Mucosa of stomach (tissue), 1 donor: Measurements from ENCODE around the gene C1orf122.

Experiments
- H3K27me3 ChIP-seq: one replicate; pipeline ENCODE4 v1.7.0; 2013; ENCODE audit warnings: mild to moderate bottlenecking, low read length; ENCODE audit not compliant: control insufficient read depth, insufficient read depth
- H3K36me3 ChIP-seq: one replicate; pipeline ENCODE4 v1.7.0; 2013; ENCODE audit warnings: low read length; ENCODE audit not compliant: control insufficient read depth, insufficient read depth
- H3K4me1 ChIP-seq: one replicate; pipeline ENCODE4 v1.7.0; 2013; ENCODE audit warnings: mild to moderate bottlenecking, low read length; ENCODE audit not compliant: control insufficient read depth, insufficient read depth
- H3K4me3 ChIP-seq: one replicate; pipeline ENCODE4 v1.7.0; 2013; ENCODE audit warnings: low read length
- H3K9ac ChIP-seq: one replicate; pipeline ENCODE4 v1.7.0; 2013; ENCODE audit warnings: mild to moderate bottlenecking, low read length, moderate library complexity
- H3K9me3 ChIP-seq: one replicate; pipeline ENCODE4 v1.7.0; 2013; ENCODE audit warnings: mild to moderate bottlenecking, low read length, moderate library complexity; ENCODE audit not compliant: control insufficient read depth
- donor health status: Pancreatic carcinoma.

The C1orf122 gene

DNA sequence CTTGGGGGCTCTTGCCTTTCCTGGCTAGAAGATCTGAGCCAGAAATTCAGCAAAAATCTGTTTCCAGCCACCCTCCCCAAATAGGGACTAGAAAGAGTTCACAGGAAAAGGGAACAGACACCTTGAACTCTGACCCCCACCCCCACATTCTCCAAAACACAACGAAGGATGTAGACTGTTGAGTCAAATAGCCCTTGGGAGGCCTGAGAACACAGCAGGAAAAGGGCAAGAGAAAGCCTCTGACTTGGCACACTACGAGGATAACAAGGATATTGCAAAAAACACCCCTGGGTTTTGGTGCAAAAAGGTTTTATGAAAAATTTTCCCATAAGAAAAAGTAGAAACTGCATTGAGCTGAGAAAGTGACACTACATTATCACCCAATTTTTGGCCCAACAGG is 2.4 kb downstream of the C1orf122 start:
- Histone ChIP-seq H3K27me3 (no peaks in the 10 kb centered on the region), H3K9me3 (no peaks in the 10 kb centered on the region), H3K4me3 (no peak overlapping the region), H3K9ac (no peak overlapping the region), H3K36me3 (peaks cover 11% of the 10 kb centered on the region), H3K4me1 (peaks cover 7% of the 10 kb centered on the region)

DNA sequence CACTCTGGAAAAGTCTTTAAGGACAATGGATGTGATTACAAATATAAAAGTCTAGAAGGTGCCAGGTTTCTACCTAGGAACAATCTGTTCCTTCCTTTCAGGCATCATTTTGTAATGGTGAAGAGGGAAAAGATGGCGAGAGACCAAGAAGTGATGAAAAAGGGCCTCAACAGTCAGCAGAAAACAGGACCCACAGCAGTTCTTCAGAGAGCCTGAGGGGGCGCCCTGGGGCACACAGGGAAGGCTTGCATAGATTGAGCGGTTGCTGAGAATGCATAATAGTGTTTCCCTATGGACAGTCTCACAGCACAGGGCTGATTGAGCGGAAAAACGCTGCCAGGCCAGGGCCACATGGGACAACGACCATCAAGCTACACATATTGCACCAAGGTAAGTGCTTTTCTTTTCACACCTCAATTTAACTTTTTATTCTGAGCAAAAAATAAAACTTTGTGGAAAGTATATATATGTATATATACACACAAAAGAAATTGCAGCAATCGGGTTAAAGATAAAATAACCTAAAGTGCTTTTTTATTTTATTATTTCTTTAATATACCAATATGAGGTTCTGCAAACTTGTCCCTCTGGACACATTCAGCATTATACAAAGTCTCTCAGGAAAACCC is 3.6 kb downstream of the C1orf122 start:
- no peak overlapping the region for H3K9ac ChIP-seq
- H3K36me3 ChIP-seq: peaks cover 9% of the 10 kb centered on the region
- no peak overlapping the region for H3K4me3 ChIP-seq
- H3K9me3 ChIP-seq: no peaks in the 10 kb centered on the region
- peaks cover 7% of the 10 kb centered on the region for H3K4me1 ChIP-seq
- no peaks in the 10 kb centered on the region for H3K27me3 ChIP-seq

DNA sequence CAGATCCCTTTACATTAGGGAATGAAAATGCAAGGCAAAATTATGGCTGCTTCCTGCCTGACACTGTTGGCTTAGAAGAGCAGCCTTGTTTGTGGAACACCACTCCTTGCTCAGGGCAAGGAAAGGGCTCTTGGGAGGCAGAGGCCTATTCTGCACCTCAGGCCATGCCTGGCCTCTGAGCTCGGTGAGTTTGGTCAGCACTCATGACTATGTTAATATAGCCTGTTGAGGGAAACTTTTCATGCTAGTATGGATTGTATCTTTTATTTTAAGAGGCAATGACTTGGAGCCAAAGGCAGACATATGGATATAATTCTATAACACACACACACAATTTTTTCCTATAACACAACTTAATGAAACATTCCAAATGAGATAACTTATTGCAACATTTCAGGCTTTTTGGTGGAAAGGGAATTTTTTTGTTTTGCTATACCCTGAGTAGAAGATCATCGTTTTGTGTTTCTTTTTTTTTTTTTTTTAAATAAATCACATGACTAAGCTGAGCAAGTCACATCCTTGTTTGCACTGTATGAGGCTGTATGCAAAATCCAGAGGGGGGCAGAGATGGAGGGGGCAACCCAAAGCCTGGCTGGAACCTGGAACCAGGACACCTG is 6.0 kb downstream of the C1orf122 start:
- Histone ChIP-seq H3K36me3 (peaks cover 7% of the 10 kb centered on the region), H3K4me3 (no peak overlapping the region), H3K9ac (no peak overlapping the region), H3K4me1 (peaks cover 7% of the 10 kb centered on the region), H3K27me3 (no peaks in the 10 kb centered on the region), H3K9me3 (no peaks in the 10 kb centered on the region)

DNA sequence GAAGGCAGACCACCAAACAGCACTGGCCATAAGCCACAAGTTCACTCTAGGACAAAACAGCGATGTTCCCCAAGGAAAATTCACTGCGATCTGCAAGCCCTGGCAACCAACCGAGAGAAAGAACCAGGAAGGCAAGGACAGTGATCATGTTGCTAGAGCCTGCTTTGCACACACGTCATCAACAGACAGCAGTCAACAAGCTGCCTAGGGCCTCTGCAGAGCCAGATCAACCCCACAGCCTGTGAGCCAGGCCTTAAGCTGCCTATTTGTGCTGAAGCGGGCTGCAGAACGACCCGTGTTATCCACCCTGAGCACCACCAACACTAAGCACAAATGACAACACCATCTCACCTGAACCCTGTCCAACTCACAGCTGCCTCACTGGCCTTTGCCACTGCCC is 6.7 kb downstream of the C1orf122 start:
- no peaks in the 10 kb centered on the region for H3K27me3 ChIP-seq
- no peak overlapping the region for H3K4me3 ChIP-seq
- H3K9me3 ChIP-seq: no peaks in the 10 kb centered on the region
- H3K9ac ChIP-seq: no peak overlapping the region
- H3K36me3 ChIP-seq: peaks cover 7% of the 10 kb centered on the region
- peaks cover 1% of the 10 kb centered on the region for H3K4me1 ChIP-seq

DNA sequence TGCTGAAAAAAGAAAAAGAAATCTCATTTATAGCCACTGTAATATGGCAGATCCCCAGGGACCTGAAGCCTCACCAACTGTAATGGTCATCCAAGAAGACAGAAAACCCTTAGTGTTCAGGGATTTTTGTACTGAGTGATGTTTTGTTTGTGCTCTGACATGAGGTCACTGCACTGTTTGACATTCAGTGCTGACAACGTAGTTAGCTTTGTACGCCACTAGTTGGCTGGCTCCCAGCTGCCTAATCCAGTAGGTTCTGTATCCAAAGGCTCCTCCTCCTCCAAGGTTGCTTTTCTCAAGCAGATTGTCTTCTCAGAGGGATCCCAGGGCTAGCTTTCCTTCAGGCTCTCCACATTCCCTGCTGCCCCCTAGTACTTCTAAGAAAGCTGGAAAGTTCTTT is 9.9 kb downstream of the C1orf122 start:
- H3K9ac ChIP-seq: no peak overlapping the region
- H3K27me3 ChIP-seq: no peaks in the 10 kb centered on the region
- H3K36me3 ChIP-seq: peaks cover 7% of the 10 kb centered on the region
- no peak overlapping the region for H3K4me3 ChIP-seq
- no peaks in the 10 kb centered on the region for H3K9me3 ChIP-seq
- no peaks in the 10 kb centered on the region for H3K4me1 ChIP-seq

DNA sequence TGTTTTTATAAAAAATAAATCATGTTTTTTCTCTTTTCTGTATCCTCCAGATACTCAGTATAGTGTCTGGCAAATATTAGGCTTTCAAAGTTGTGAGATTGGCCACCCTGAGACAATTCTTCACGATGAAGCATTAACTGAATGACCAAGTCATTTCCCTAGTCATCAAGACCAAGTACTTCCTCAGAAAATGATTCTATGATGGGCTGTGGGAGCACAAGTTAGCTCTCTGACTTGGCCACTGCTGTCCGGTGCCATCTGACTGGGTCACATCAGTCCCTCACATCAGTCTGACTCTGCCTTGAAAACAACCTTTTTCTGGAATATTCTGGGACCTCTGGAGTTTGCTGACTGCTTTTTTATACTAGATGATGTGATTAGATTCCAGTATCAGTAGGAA is 13.9 kb downstream of the C1orf122 start:
- no peaks in the 10 kb centered on the region for H3K36me3 ChIP-seq
- no peak overlapping the region for H3K4me3 ChIP-seq
- no peaks in the 10 kb centered on the region for H3K27me3 ChIP-seq

DNA sequence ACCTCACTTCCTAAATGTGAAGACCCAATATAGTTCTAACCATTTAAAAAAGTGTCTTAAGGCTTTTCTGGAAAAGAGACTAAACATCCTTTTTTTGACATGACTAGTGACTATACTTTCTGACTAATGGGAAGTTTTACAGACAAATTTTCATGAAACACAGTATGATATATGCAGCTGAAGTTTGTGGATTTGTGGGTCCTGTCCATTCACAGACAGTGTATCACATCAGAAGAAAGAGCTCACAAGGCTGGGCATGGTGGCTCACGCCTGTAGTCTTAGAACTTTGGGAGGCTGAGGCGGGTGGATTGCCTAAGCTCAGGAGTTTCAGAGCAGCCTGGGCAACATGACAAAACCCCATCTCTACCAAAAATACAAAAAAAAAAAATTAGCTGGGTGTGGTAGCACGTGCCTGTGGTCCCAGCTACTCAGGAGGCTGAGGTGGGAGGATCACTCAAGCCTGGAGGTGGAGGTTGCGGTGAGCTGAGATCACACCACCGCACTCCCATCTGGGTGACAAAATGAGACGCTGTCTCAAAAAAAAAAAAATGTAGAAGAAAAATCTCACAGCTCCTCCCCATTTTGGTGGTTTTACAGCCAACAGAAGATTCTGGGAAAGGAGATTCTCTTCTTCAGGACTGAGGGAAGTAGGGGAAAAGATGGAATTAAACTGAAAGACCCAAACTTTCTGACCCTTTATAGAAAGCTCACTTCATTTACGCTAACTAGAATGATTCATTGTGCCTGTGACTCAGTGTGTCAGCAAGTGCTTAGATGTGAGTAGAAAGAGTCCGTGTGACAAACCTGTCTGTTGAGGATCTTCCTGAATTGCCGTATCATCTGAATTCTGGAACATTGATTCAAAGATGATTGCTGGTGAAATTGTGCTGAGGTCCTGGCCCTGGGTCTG is 15.6 kb downstream of the C1orf122 start:
- Histone ChIP-seq H3K27me3 (no peaks in the 10 kb centered on the region), H3K4me1 (no peaks in the 10 kb centered on the region), H3K4me3 (no peak overlapping the region), H3K9ac (no peak overlapping the region), H3K36me3 (no peaks in the 10 kb centered on the region), H3K9me3 (no peaks in the 10 kb centered on the region)

More for the DNA sequence above, 13.9 kb downstream of the C1orf122 start:
- no peak overlapping the region for H3K9ac ChIP-seq
- H3K4me1 ChIP-seq: no peaks in the 10 kb centered on the region
- no peaks in the 10 kb centered on the region for H3K9me3 ChIP-seq

DNA sequence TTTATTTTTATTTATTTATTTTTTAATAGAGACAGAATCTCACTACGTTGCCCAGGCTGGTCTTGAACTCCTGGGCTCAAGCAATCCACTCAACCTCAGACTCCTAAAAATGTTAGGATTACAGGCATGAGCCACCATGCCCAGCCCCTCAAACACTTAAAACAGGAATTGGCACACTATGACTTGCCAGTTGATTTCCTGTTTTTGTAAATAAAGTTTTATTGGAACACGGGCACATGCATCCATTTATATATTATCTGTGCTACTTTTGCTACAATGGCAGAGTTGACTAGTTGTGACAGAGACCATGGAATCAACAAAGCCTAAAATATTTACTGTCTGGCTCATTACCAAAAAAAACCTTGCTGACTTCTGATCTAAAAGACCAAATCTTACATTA is 16.4 kb downstream of the C1orf122 start:
- H3K9ac ChIP-seq: no peak overlapping the region
- no peaks in the 10 kb centered on the region for H3K27me3 ChIP-seq
- H3K36me3 ChIP-seq: no peaks in the 10 kb centered on the region
- H3K4me3 ChIP-seq: no peak overlapping the region
- H3K4me1 ChIP-seq: no peaks in the 10 kb centered on the region
- H3K9me3 ChIP-seq: no peaks in the 10 kb centered on the region

DNA sequence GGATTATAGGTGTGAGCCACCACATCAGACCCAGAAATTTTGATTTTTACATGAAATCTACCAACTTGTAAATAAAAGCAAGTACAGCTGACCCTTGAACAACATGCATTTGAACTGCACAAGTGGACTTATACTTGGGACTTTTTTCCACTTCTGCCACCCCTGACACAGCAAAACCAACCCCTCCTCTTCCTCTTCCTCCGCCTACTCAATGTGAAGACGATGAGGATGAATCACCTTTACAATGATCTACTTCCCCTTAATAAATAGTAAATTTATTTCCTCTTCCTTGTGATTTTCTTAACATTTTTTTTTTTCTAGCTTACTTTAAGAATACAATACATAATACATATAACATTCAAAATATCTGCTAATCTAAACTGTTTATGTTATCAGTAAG is 17.9 kb downstream of the C1orf122 start:
- no peaks in the 10 kb centered on the region for H3K9me3 ChIP-seq
- no peaks in the 10 kb centered on the region for H3K36me3 ChIP-seq

DNA sequence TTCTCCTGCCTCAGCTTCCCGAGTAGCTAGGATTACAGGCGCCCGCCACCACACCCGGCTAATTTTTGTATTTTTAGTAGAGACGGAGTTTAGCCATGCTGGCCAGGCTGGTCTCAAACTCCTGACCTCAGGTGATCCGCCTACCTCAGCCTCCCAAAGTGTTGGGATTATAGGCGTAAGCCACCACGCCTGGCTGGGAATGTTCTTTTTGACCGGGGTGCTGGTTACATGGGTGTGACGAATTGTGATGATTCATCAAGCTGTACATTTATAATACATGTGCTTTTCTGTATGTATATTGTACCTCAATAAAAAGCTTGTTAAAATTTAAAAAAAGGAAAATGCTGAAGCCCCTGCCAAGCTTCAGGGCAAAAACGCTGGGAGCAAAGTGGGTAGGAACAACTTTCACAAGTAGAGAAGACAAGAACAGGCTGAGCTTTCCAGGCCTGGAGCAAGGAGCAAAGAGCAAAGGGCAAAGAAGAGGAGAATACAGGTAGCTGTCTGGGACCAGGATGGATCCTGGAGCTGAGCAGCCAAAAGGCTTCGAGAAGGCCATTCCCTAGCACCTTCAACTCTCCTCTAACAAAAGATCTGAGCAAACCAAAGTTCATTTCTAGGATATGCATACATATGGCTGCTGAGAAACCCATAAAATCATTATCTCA is 21.0 kb downstream of the C1orf122 start:
- no peaks in the 10 kb centered on the region for H3K9me3 ChIP-seq
- no peaks in the 10 kb centered on the region for H3K4me1 ChIP-seq
- H3K9ac ChIP-seq: no peak overlapping the region
- H3K27me3 ChIP-seq: no peaks in the 10 kb centered on the region
- H3K4me3 ChIP-seq: no peak overlapping the region
- no peaks in the 10 kb centered on the region for H3K36me3 ChIP-seq

More for the DNA sequence above, 17.9 kb downstream of the C1orf122 start:
- H3K4me3 ChIP-seq: no peak overlapping the region
- no peaks in the 10 kb centered on the region for H3K27me3 ChIP-seq
- H3K4me1 ChIP-seq: no peaks in the 10 kb centered on the region
- H3K9ac ChIP-seq: no peak overlapping the region

DNA sequence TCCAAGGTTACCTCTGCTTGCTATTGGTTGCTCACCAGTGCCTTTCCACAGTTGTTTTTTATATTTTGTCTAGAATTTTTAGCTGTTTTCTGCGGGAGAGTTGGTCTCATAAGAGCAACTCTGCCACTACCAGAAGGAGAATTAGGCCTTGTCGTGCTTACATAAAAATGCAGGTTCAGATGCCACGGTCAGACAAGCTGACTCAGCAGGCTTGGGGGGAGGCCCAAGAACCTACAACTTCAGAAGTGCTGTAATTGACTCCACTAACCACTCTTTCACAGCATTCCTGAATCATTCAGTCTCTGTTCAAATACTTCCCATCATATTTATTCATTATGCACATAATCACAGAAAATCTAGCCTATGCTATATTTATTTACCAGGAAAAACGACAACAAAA is 23.5 kb downstream of the C1orf122 start:
- no peak overlapping the region for H3K9ac ChIP-seq
- no peaks in the 10 kb centered on the region for H3K27me3 ChIP-seq
- peaks cover 3% of the 10 kb centered on the region for H3K36me3 ChIP-seq
- no peak overlapping the region for H3K4me3 ChIP-seq
- H3K4me1 ChIP-seq: no peaks in the 10 kb centered on the region
- no peaks in the 10 kb centered on the region for H3K9me3 ChIP-seq

DNA sequence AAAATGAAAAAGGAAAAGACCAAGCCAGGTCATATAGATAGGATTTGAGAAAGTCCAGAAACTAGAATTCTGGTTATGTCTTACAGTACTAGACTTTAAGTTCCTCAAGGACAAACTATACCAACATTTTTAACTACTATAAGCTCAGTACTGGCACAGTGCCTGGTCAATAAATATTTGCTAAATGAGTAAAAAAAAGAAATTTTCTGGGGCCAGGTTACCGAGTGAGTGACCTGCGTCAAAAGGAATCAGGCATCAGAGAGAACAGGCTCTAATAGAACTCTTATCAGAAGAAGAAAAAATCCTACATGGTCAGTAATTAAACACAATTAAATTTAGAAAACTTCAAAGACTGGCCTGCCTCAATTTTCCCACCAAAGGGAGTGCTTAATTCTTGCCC is 24.2 kb downstream of the C1orf122 start:
- Histone ChIP-seq H3K4me1 (no peaks in the 10 kb centered on the region), H3K36me3 (peaks cover 3% of the 10 kb centered on the region), H3K9ac (no peak overlapping the region), H3K27me3 (no peaks in the 10 kb centered on the region), H3K4me3 (no peak overlapping the region), H3K9me3 (no peaks in the 10 kb centered on the region)
